Purkinje cell (primary cell): ENCODE measurements around the gene SPDYA. TPM values are rescaled to one million over a fixed set of nuclear protein-coding genes. Genes with fewer than 3 reads are reported as not detected.

Source experiments
- polyA plus RNA-seq: library from polyadenylated mRNA; unstranded; fragments of >200 nt; fragmentation: Nextera tagmentation; gene quantifications from 2 replicates; pipeline ENCODE4 v1.2.1, GENCODE V29; 2014

SPDYA gene
- 2.3 and 3.0 TPM in 2 replicates for polyA plus RNA-seq

DNA sequence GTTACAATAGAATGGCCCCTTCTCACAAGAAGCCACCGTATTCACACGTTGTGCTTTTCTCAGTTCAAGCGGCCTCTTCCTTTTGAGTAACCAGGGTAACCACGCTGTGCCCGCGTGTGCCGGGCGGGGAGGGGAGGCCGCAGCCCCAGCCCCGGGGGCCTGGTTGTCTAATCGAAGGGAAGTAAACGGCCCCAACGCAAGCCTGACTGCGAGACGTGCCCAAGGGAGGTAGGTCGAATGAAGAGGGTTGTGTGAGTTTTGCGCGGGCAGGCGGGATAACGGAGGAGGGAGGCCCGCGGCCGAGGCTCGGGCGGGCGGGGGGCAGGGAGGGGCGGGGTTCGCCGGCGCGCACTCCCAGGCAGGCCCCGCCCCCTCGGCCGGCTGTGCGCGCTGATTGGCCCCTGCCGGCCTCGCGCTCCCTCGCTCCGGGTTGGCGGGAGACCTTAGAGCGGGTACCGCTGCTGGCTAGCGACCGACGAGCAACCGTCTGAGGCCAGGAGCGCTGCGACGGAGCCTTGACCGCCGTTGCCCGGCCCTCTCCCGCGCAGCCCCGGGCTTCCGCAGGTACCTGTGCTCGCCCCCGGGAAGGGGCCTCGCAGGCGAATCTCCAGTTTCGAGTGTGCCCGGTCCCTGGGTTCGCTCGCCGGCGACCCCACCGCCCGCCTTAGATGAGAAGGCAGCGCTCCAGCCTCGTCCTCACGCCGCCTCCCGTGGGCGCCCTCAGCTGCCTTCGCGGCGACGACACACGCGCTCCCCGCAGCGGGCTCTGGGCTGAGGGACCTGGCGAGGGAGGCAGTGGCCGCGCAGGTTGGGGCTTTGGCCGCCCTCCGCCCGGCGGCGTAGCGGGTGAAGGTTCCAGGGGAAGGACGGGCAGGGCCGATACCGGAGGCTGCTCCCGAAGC lies at the start of gene SPDYA:
Gene SPDYA, plus strand, starts transcription at position 451 of the 902 bp plus-strand sequence. CDS start 5,181 bp downstream, outside the sequence.

DNA sequence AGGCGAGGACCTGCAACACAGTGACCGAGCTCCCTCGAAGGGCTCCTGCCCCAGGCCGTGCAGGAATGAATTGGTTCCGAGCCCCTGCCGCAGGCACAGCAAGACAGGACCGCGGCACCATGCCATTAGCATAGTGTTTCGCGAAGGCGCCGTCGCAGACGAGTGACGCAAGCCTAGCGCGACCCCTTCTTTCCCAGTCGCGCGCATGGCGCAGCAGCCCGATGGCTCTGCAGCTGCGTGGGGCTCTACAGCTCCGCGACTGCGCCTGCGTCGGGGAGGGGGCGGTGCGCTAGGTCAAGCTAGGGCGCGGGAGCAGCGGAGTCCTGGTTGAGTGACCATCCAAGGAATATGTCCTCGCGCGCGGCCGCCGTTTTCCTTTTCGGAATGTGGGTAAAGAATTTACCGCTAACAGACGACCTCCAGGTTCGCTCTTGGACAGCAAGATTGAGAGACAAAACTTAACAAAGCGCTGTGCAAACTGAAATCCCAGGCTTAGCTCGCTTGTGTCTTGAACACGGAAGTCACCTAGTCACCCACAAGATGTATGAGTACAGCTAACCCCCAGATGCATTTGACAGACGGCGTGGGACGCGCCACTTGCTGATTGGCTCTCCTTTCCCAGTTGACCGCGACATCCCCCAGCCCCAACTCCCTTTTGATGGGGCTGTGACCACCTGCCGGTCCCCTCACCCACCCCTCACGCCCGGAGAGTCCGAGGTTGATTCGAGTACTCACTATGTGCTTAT lies 59.7 kb downstream of the SPDYA start, which contains the start of gene TRMT61B:
Gene TRMT61B, minus strand, starts transcription at position 164 of the 746 bp plus-strand sequence. Its CDS starts 32 bp downstream, at position 132.

GRCh38 chr2:28894470-28895188 lies 84.0 kb downstream of the SPDYA start, which contains the start of gene WDR43:
WDR43 (plus strand) TSS chr2:28894667; CDS start chr2:28894699, 32 bp downstream.

Other genes starting within 250 kb of the SPDYA start
- gene PPP1CB, start 59.0 kb upstream of the SPDYA start, polyA plus RNA-seq = 325 and 435 TPM in 2 replicates
- 24.3 and 33.8 TPM in 2 replicates for gene TRMT61B, start 59.5 kb downstream of the SPDYA start, polyA plus RNA-seq
- gene WDR43, start 83.8 kb downstream of the SPDYA start, polyA plus RNA-seq = 20.2 and 25.7 TPM in 2 replicates
- gene TOGARAM2, start 170.5 kb downstream of the SPDYA start, polyA plus RNA-seq = 2.6 and 2.9 TPM in 2 replicates